ENCODE data around the gene ZSCAN30.

The ZSCAN30 gene

GRCh38 chr18:35282353-35282752, 7.7 kb downstream of the ZSCAN30 start:
- 100% methylated on average over 1 of the region's 1 CpG for WGBS (ENCODE audit: insufficient coverage, insufficient read length)
- H3K9me3 ChIP-seq (ENCODE audit: control insufficient read depth, insufficient read depth, low read length) = peaks cover 7% of the 10 kb centered on the region
- no peak overlapping the region for H3K4me3 ChIP-seq (ENCODE audit: low read length)
- H3K27ac ChIP-seq (ENCODE audit: low read length) = no peak overlapping the region
- DNase-seq (ENCODE audit: low read depth, low spot score) = no peak
- peaks cover 11% of the 10 kb centered on the region for H3K36me3 ChIP-seq (ENCODE audit: control insufficient read depth, insufficient read depth, low read length)
- no peaks in the 10 kb centered on the region for H3K27me3 ChIP-seq (ENCODE audit: control insufficient read depth, insufficient read depth, low read length)
- H3K4me1 ChIP-seq (ENCODE audit: control insufficient read depth, insufficient read depth, low read length) = no peaks in the 10 kb centered on the region

GRCh38 chr18:35278969-35279368, 11.1 kb downstream of the ZSCAN30 start:
- DNase-seq (ENCODE audit: low read depth, low spot score) = no peak
- H3K4me3 ChIP-seq (ENCODE audit: low read length) = no peak overlapping the region
- H3K9me3 ChIP-seq (ENCODE audit: control insufficient read depth, insufficient read depth, low read length) = no peaks in the 10 kb centered on the region
- no peaks in the 10 kb centered on the region for H3K27me3 ChIP-seq (ENCODE audit: control insufficient read depth, insufficient read depth, low read length)
- H3K36me3 ChIP-seq (ENCODE audit: control insufficient read depth, insufficient read depth, low read length) = peaks cover 5% of the 10 kb centered on the region; the same call in 1 of the 2 replicates
- no peak overlapping the region for H3K27ac ChIP-seq (ENCODE audit: low read length)
- no peaks in the 10 kb centered on the region for H3K4me1 ChIP-seq (ENCODE audit: control insufficient read depth, insufficient read depth, low read length)

DNA sequence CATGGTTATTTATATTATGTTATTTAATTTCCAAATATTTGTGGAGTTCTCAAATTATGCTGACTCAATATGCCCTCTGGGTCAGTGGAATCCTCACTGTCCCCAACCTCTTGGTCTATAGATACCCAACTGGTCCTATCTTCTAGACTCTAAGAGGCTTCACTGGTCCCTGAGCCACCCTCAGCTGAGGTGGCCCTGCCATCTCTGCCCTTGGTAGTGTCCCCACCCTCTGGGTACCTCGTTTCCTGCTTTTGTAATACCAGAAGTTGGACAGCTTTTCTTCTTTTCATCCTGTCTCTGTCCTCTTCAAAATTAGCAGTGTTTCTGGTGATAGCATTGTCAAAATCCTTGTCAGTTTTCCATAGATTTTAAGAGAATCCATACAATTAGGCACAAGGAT, 11.9 kb downstream of the ZSCAN30 start:
- DNase-seq (ENCODE audit: low read depth, low spot score) = no peak

GRCh38 chr18:35277633-35278032, 12.4 kb downstream of the ZSCAN30 start:
- H3K4me3 ChIP-seq (ENCODE audit: low read length) = no peak overlapping the region
- H3K36me3 ChIP-seq (ENCODE audit: control insufficient read depth, insufficient read depth, low read length) = no peaks in the 10 kb centered on the region
- no peaks in the 10 kb centered on the region for H3K27me3 ChIP-seq (ENCODE audit: control insufficient read depth, insufficient read depth, low read length)
- no peaks in the 10 kb centered on the region for H3K4me1 ChIP-seq (ENCODE audit: control insufficient read depth, insufficient read depth, low read length)
- no peaks in the 10 kb centered on the region for H3K9me3 ChIP-seq (ENCODE audit: control insufficient read depth, insufficient read depth, low read length)
- no peak for DNase-seq (ENCODE audit: low read depth, low spot score)
- no peak overlapping the region for H3K27ac ChIP-seq (ENCODE audit: low read length)

More for the DNA sequence above, 11.9 kb downstream of the ZSCAN30 start:
- no peak overlapping the region for H3K4me3 ChIP-seq (ENCODE audit: low read length)
- WGBS (ENCODE audit: insufficient coverage, insufficient read length) = no CpG with 5 or more reads among the region's 1 CpG
- no peaks in the 10 kb centered on the region for H3K9me3 ChIP-seq (ENCODE audit: control insufficient read depth, insufficient read depth, low read length)
- no peaks in the 10 kb centered on the region for H3K4me1 ChIP-seq (ENCODE audit: control insufficient read depth, insufficient read depth, low read length)
- no peak overlapping the region for H3K27ac ChIP-seq (ENCODE audit: low read length)
- H3K36me3 ChIP-seq (ENCODE audit: control insufficient read depth, insufficient read depth, low read length) = no peaks in the 10 kb centered on the region
- H3K27me3 ChIP-seq (ENCODE audit: control insufficient read depth, insufficient read depth, low read length) = no peaks in the 10 kb centered on the region

DNA sequence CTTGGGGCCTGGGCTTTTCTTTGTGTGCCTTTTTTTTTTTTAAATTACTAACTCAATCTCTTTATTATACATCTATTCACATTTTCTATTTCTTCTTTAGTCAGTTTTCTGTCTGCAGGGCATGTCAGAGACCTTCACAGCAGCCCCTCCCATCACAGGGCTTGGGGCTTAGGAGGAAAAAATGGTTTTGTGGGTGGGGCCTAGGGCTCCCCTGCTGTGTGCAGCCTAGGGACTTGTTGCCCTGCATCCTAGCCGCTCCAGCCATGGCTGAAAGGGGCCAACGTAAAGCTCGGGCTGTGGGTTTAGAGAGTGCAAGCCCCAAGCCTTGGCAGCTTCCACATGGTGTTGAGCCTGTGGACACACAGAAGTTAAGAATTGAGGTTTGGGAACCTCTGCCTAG, 13.8 kb downstream of the ZSCAN30 start:
- WGBS (ENCODE audit: insufficient coverage, insufficient read length) = no CpG with 5 or more reads among the region's 3 CpGs
- DNase-seq (ENCODE audit: low read depth, low spot score) = no peak
- H3K27ac ChIP-seq (ENCODE audit: low read length) = no peak overlapping the region

GRCh38 chr18:35271656-35272055, 18.4 kb downstream of the ZSCAN30 start:
- no peak overlapping the region for H3K27ac ChIP-seq (ENCODE audit: low read length)
- no peaks in the 10 kb centered on the region; the same call in 1 of the 2 replicates for H3K36me3 ChIP-seq (ENCODE audit: control insufficient read depth, insufficient read depth, low read length)
- WGBS (ENCODE audit: insufficient coverage, insufficient read length) = no CpG with 5 or more reads among the region's 35 CpGs
- no peaks in the 10 kb centered on the region for H3K27me3 ChIP-seq (ENCODE audit: control insufficient read depth, insufficient read depth, low read length)
- H3K4me1 ChIP-seq (ENCODE audit: control insufficient read depth, insufficient read depth, low read length) = no peaks in the 10 kb centered on the region
- DNase-seq (ENCODE audit: low read depth, low spot score) = no peak
- no peak overlapping the region for H3K4me3 ChIP-seq (ENCODE audit: low read length)
- H3K9me3 ChIP-seq (ENCODE audit: control insufficient read depth, insufficient read depth, low read length) = no peaks in the 10 kb centered on the region

More for the DNA sequence above, 13.8 kb downstream of the ZSCAN30 start:
- H3K27me3 ChIP-seq (ENCODE audit: control insufficient read depth, insufficient read depth, low read length) = no peaks in the 10 kb centered on the region
- H3K4me1 ChIP-seq (ENCODE audit: control insufficient read depth, insufficient read depth, low read length) = no peaks in the 10 kb centered on the region
- H3K9me3 ChIP-seq (ENCODE audit: control insufficient read depth, insufficient read depth, low read length) = no peaks in the 10 kb centered on the region
- no peak overlapping the region for H3K4me3 ChIP-seq (ENCODE audit: low read length)
- H3K36me3 ChIP-seq (ENCODE audit: control insufficient read depth, insufficient read depth, low read length) = no peaks in the 10 kb centered on the region

DNA sequence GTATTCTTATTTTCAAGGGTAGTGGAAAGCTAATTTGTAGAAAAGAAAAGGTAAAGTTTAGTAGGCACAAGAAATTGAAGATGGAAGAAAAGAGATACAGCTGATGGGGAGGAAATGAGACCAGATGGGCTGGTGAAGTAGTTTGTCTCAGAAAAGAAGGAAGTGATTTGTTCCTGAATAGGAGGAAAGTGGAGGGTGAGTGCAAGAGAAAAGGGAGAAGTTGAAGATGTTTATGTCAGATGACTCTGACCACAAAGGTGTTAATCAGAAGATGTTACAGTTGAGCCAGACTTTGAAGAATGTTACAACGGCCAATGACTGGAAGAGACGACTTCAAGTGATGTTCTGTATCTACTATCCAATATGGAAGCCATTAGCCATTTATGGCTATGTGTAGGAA, 21.2 kb downstream of the ZSCAN30 start:
- Histone ChIP-seq H3K27ac (ENCODE audit: low read length) (no peak overlapping the region), H3K4me1 (ENCODE audit: control insufficient read depth, insufficient read depth, low read length) (0 out of 2 replicates have a peak, but pooled peaks cover 2% of the 10 kb centered on the region), H3K4me3 (ENCODE audit: low read length) (no peak overlapping the region), H3K9me3 (ENCODE audit: control insufficient read depth, insufficient read depth, low read length) (no peaks in the 10 kb centered on the region), H3K36me3 (ENCODE audit: control insufficient read depth, insufficient read depth, low read length) (no peaks in the 10 kb centered on the region; the same call in 1 of the 2 replicates), H3K27me3 (ENCODE audit: control insufficient read depth, insufficient read depth, low read length) (no peaks in the 10 kb centered on the region)
- no peak for DNase-seq (ENCODE audit: low read depth, low spot score)
- no CpG with 5 or more reads among the region's 2 CpGs for WGBS (ENCODE audit: insufficient coverage, insufficient read length)

DNA sequence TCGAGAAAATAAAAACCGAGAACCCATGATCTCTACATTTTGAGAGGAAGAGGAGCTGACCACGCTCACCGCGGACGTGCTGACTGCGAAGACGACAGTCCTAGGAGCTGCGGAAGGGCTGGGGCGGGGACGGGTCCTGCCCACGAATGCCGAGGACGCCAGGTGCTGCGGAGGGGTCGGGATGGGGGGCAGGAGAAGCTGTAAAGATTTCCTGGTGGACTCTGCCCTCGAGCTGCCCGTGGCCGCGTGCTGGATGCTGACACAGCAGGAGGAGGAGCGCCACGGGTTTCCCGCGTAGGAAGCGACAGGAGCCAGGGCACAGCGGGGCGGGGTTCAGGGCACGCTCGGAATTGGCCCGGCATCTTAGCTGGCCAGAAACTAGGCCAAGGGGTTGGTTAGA, 22.2 kb downstream of the ZSCAN30 start:
- Histone ChIP-seq H3K27me3 (ENCODE audit: control insufficient read depth, insufficient read depth, low read length) (no peaks in the 10 kb centered on the region), H3K4me3 (ENCODE audit: low read length) (no peak overlapping the region), H3K27ac (ENCODE audit: low read length) (no peak overlapping the region), H3K9me3 (ENCODE audit: control insufficient read depth, insufficient read depth, low read length) (no peaks in the 10 kb centered on the region), H3K36me3 (ENCODE audit: control insufficient read depth, insufficient read depth, low read length) (no peaks in the 10 kb centered on the region; the same call in 1 of the 2 replicates), H3K4me1 (ENCODE audit: control insufficient read depth, insufficient read depth, low read length) (0 out of 2 replicates have a peak, but pooled peaks cover 2% of the 10 kb centered on the region)
- whole genome bisulfite sequencing (ENCODE audit: insufficient coverage, insufficient read length) = no CpG with 5 or more reads among the region's 30 CpGs
- no peak for DNase-seq (ENCODE audit: low read depth, low spot score)

GRCh38 chr18:35267161-35267651, 22.8 kb downstream of the ZSCAN30 start:
- Histone ChIP-seq H3K4me3 (ENCODE audit: low read length) (no peak overlapping the region), H3K36me3 (ENCODE audit: control insufficient read depth, insufficient read depth, low read length) (no peaks in the 10 kb centered on the region; the same call in 1 of the 2 replicates), H3K27me3 (ENCODE audit: control insufficient read depth, insufficient read depth, low read length) (no peaks in the 10 kb centered on the region), H3K9me3 (ENCODE audit: control insufficient read depth, insufficient read depth, low read length) (no peaks in the 10 kb centered on the region), H3K27ac (ENCODE audit: low read length) (no peak overlapping the region), H3K4me1 (ENCODE audit: control insufficient read depth, insufficient read depth, low read length) (0 out of 2 replicates have a peak, but pooled peaks cover 3% of the 10 kb centered on the region)
- no peak for DNase-seq (ENCODE audit: low read depth, low spot score)
- no CpG with 5 or more reads among the region's 48 CpGs for WGBS (ENCODE audit: insufficient coverage, insufficient read length)

- H3K27me3 ChIP-seq (ENCODE audit: control insufficient read depth, insufficient read depth, low read length) = no peaks in the 10 kb centered on the region
- H3K4me1 ChIP-seq (ENCODE audit: control insufficient read depth, insufficient read depth, low read length) = 0 out of 2 replicates have a peak, but pooled peaks cover 3% of the 10 kb centered on the region
- no CpG with 5 or more reads among the region's 2 CpGs for WGBS (ENCODE audit: insufficient coverage, insufficient read length)
- no peak for DNase-seq (ENCODE audit: low read depth, low spot score)
- H3K36me3 ChIP-seq (ENCODE audit: control insufficient read depth, insufficient read depth, low read length) = no peaks in the 10 kb centered on the region; the same call in 1 of the 2 replicates
- H3K4me3 ChIP-seq (ENCODE audit: low read length) = no peak overlapping the region
- H3K27ac ChIP-seq (ENCODE audit: low read length) = no peak overlapping the region
- H3K9me3 ChIP-seq (ENCODE audit: control insufficient read depth, insufficient read depth, low read length) = no peaks in the 10 kb centered on the region
Observed at GRCh38 chr18:35264409-35264808, 25.6 kb downstream of the ZSCAN30 start.

DNA sequence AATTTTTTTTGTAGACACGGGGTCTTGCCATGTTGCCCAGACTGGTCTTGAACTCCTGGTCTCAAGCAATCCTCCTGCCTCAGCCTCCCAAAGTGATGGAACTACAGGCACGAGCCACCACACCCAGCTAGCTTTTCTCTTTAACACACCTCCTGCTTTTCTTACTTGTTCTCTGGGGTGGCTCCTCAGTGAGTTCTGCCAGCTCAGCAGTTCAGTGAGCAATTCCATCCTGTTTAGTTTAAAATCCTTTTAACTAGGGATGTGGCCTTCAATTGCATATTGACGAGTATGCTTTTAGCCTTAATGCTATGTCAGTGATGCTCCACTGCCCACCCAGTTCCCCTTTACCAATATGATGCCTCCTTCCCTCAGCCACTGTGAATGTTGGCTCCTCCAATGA, 33.1 kb downstream of the ZSCAN30 start:
- H3K27ac ChIP-seq (ENCODE audit: low read length) = no peak overlapping the region
- no peaks in the 10 kb centered on the region for H3K36me3 ChIP-seq (ENCODE audit: control insufficient read depth, insufficient read depth, low read length)
- no peak overlapping the region for H3K4me3 ChIP-seq (ENCODE audit: low read length)
- H3K9me3 ChIP-seq (ENCODE audit: control insufficient read depth, insufficient read depth, low read length) = no peaks in the 10 kb centered on the region
- no peak for DNase-seq (ENCODE audit: low read depth, low spot score)
- no peaks in the 10 kb centered on the region for H3K4me1 ChIP-seq (ENCODE audit: control insufficient read depth, insufficient read depth, low read length)
- H3K27me3 ChIP-seq (ENCODE audit: control insufficient read depth, insufficient read depth, low read length) = no peaks in the 10 kb centered on the region
- no CpG with 5 or more reads among the region's 3 CpGs for WGBS (ENCODE audit: insufficient coverage, insufficient read length)
